ENCODE results near the gene TMEM167A.

Gene TMEM167A

GRCh38 chr5:83099001-83099400 lies 21.8 kb upstream of the TMEM167A start:
- Histone ChIP-seq H3K9me2 (replicated peaks; ENCODE audit: insufficient read depth, low read length) (no peaks in the 10 kb centered on the region), H3K36me3 (replicated peaks; ENCODE audit: insufficient read depth, low read length) (no peaks in the 10 kb centered on the region), H3F3A (ENCODE audit: insufficient read depth, low read length) (peaks cover 6% of the 10 kb centered on the region; the same call in 1 of the 2 replicates), H4K20me1 (ENCODE audit: insufficient read depth, low read length) (no peaks in the 10 kb centered on the region), H3K27me3 (replicated peaks; ENCODE audit: insufficient read depth, low read length) (no peaks in the 10 kb centered on the region), H3K27ac (ENCODE audit: low read length) (no peak overlapping the region), H2AFZ (ENCODE audit: low read length) (no peak overlapping the region), H3K4me3 (ENCODE audit: low read length) (no peak overlapping the region), H3K9ac (ENCODE audit: low read length) (no peak overlapping the region), H3K79me2 (ENCODE audit: low read length) (0 out of 2 replicates have a peak, but pooled peaks cover 5% of the 10 kb centered on the region), H3K9me3 (replicated peaks; ENCODE audit: insufficient read depth, low read length) (no peaks in the 10 kb centered on the region), H3K4me1 (ENCODE audit: low read length) (peaks cover 13% of the 10 kb centered on the region; the same call in 1 of the 2 replicates), H3K4me2 (ENCODE audit: low read depth, low read length) (no peak overlapping the region)
- TF ChIP-seq CTCF (IDR thresholded peaks at IDR 0.05; ENCODE audit: low read length) (no peak), EZH2 (optimal IDR thresholded peaks at IDR 0.05; ENCODE audit: low read depth, low read length) (no peak), EZH2phosphoT487 (IDR thresholded peaks at IDR 0.05; ENCODE audit: low read length) (no peak)
- no peak for DNase-seq

- H3K27ac ChIP-seq (ENCODE audit: low read length): no peak overlapping the region
- DNase-seq: no peak
Observed at GRCh38 chr5:83097689-83098231, 20.6 kb upstream of the TMEM167A start.

GRCh38 chr5:83096660-83097339 lies 19.6 kb upstream of the TMEM167A start:
- Histone ChIP-seq H3K4me2 (ENCODE audit: low read depth, low read length) (no peak overlapping the region), H3K4me3 (ENCODE audit: low read length) (no peak overlapping the region), H3K4me1 (ENCODE audit: low read length) (peaks cover 23% of the 10 kb centered on the region), H3K27ac (ENCODE audit: low read length) (no peak overlapping the region), H2AFZ (ENCODE audit: low read length) (no peak overlapping the region), H3K9me3 (replicated peaks; ENCODE audit: insufficient read depth, low read length) (no peaks in the 10 kb centered on the region), H3K27me3 (replicated peaks; ENCODE audit: insufficient read depth, low read length) (no peaks in the 10 kb centered on the region), H4K20me1 (ENCODE audit: insufficient read depth, low read length) (no peaks in the 10 kb centered on the region), H3K9me2 (replicated peaks; ENCODE audit: insufficient read depth, low read length) (no peaks in the 10 kb centered on the region), H3K9ac (ENCODE audit: low read length) (no peak overlapping the region), H3K79me2 (ENCODE audit: low read length) (0 out of 2 replicates have a peak, but pooled peaks cover 5% of the 10 kb centered on the region), H3F3A (ENCODE audit: insufficient read depth, low read length) (no peaks in the 10 kb centered on the region), H3K36me3 (replicated peaks; ENCODE audit: insufficient read depth, low read length) (no peaks in the 10 kb centered on the region)
- TF ChIP-seq CTCF (IDR thresholded peaks at IDR 0.05; ENCODE audit: low read length): no peak
- no peak for TF ChIP-seq EZH2 (optimal IDR thresholded peaks at IDR 0.05; ENCODE audit: low read depth, low read length)
- TF ChIP-seq EZH2phosphoT487 (IDR thresholded peaks at IDR 0.05; ENCODE audit: low read length): no peak
- no peak for DNase-seq

More at GRCh38 chr5:83097689-83098231, 20.6 kb upstream of the TMEM167A start:
- Histone ChIP-seq H3K4me3 (ENCODE audit: low read length) (no peak overlapping the region), H3K36me3 (replicated peaks; ENCODE audit: insufficient read depth, low read length) (no peaks in the 10 kb centered on the region), H3F3A (ENCODE audit: insufficient read depth, low read length) (peaks cover 6% of the 10 kb centered on the region; the same call in 1 of the 2 replicates), H3K9ac (ENCODE audit: low read length) (no peak overlapping the region), H3K9me3 (replicated peaks; ENCODE audit: insufficient read depth, low read length) (no peaks in the 10 kb centered on the region), H3K4me1 (ENCODE audit: low read length) (peaks cover 17% of the 10 kb centered on the region), H2AFZ (ENCODE audit: low read length) (no peak overlapping the region), H3K27me3 (replicated peaks; ENCODE audit: insufficient read depth, low read length) (no peaks in the 10 kb centered on the region), H3K4me2 (ENCODE audit: low read depth, low read length) (no peak overlapping the region), H3K79me2 (ENCODE audit: low read length) (0 out of 2 replicates have a peak, but pooled peaks cover 5% of the 10 kb centered on the region), H3K9me2 (replicated peaks; ENCODE audit: insufficient read depth, low read length) (no peaks in the 10 kb centered on the region), H4K20me1 (ENCODE audit: insufficient read depth, low read length) (no peaks in the 10 kb centered on the region)
- TF ChIP-seq CTCF (IDR thresholded peaks at IDR 0.05; ENCODE audit: low read length): no peak
- TF ChIP-seq EZH2 (optimal IDR thresholded peaks at IDR 0.05; ENCODE audit: low read depth, low read length): no peak
- no peak for TF ChIP-seq EZH2phosphoT487 (IDR thresholded peaks at IDR 0.05; ENCODE audit: low read length)

Data from MM.1S (cell line).